ENCODE data around the gene C5orf63.
"Not testable (repeated sequence)": the region's sequence is repeated elsewhere in the genome, so short reads cannot be mapped to it uniquely, and the experiment has no call there.

Gene C5orf63

DNA sequence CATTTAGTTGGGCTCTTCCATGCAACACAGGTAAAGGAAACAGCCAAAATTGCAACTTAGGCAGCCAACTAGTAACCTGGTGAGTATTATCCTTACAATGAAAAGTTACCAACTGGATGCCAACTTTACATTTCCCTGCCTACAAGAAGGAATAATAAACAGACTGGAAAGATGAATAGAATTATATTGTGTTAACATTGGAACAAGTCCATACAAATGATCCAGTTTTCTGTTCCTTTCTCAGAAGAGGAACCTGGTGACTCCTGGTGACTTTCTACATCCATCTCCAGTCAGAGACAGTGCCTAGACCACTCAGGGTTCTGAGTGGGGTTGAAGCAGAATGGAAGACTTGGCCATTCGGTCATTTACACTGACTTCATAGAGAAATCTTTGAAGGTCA, 63.5 kb downstream of the C5orf63 start:
- Histone ChIP-seq H3K4me3 (ENCODE audit: low read depth, low read length) (no peak overlapping the region), H3K4me1 (no peaks in the 10 kb centered on the region), H3K36me3 (no peaks in the 10 kb centered on the region), H3K27me3 (no peaks in the 10 kb centered on the region), H3K9me3 (no peaks in the 10 kb centered on the region)
- DNase-seq: no peak
- no peak for TF ChIP-seq CTCF (IDR thresholded peaks at IDR 0.05; ENCODE audit: low read depth, low read length)

GRCh38 chr5:127008300-127008975, 64.9 kb downstream of the C5orf63 start:
- Histone ChIP-seq H3K9me3 (no peaks in the 10 kb centered on the region), H3K4me3 (ENCODE audit: low read depth, low read length) (no peak overlapping the region), H3K27me3 (no peaks in the 10 kb centered on the region), H3K36me3 (no peaks in the 10 kb centered on the region), H3K4me1 (no peaks in the 10 kb centered on the region)
- no peak for TF ChIP-seq CTCF (IDR thresholded peaks at IDR 0.05; ENCODE audit: low read depth, low read length)
- no peak for DNase-seq

DNA sequence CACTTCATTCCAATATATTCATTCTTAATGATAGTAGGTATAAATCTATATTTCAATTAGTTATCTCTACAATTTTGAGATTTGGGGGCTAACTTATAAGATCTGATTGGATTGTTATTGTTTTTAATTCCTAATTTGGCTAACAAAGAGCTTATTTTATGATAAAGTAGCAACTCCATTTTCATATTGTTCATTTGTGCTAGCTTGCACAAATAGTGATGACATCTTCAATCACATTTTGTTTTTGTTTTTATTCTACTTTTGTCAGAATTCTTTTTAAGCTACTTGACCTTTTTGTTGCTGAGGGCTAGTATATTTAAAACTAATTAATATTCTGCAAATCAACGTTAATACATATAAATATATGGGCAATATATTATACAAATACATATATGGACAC, 65.8 kb downstream of the C5orf63 start:
- no peak for DNase-seq
- Histone ChIP-seq H3K4me1 (peaks cover under 1% of the 10 kb centered on the region; the same call in 1 of the 2 replicates), H3K36me3 (no peaks in the 10 kb centered on the region), H3K27me3 (no peaks in the 10 kb centered on the region), H3K9me3 (no peaks in the 10 kb centered on the region), H3K4me3 (ENCODE audit: low read depth, low read length) (no peak overlapping the region)
- TF ChIP-seq CTCF (IDR thresholded peaks at IDR 0.05; ENCODE audit: low read depth, low read length): no peak

DNA sequence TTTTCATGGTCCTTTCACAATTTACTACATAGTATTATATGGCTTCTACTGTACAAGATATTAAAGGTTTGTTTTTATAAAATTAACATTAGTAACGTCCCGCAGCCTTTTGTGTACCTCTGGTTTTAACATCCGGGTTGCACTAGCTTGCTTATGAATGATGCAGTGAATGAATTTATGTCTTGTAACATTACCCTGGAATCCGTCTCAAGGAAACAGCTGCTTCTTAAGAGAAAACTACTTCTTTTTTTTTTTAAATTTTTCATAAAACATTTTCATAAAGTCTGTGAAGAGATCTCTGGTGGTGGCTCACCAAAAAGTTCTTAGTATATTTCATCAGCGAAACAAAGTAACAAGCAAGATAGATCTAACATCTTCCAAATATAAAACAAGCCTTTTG, 66.6 kb downstream of the C5orf63 start:
- Histone ChIP-seq H3K36me3 (no peaks in the 10 kb centered on the region), H3K27me3 (no peaks in the 10 kb centered on the region), H3K4me3 (ENCODE audit: low read depth, low read length) (no peak overlapping the region), H3K9me3 (no peaks in the 10 kb centered on the region), H3K4me1 (peaks cover 8% of the 10 kb centered on the region)
- DNase-seq: no peak
- no peak for TF ChIP-seq CTCF (IDR thresholded peaks at IDR 0.05; ENCODE audit: low read depth, low read length)

DNA sequence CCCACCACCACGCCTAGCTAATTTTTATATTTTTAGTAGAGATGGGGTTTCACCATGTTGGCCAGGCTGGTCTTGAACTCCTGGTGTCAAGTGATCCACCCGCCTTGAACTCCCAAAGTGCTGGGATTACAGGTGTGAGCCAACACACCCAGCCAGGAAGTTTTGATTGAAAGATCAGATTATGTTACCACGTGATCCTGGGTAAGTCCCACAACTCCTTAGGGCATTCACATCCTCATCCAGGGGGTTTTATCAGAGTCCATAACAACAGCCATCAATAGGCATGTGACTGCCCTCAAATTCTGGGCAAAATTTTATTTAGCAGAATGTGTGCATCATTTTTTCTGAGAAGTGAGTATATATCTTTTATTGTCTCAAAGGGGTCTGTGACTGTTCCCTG, 68.0 kb downstream of the C5orf63 start:
- H3K4me3 ChIP-seq (ENCODE audit: low read depth, low read length); H3K27me3 ChIP-seq; H3K36me3 ChIP-seq; H3K9me3 ChIP-seq; DNase-seq: not testable (repeated sequence)
- peaks cover 13% of the 10 kb centered on the region for H3K4me1 ChIP-seq

GRCh38 chr5:127004721-127005120, 68.6 kb downstream of the C5orf63 start:
- Histone ChIP-seq H3K27me3 (no peaks in the 10 kb centered on the region), H3K4me3 (ENCODE audit: low read depth, low read length) (no peak overlapping the region), H3K36me3 (no peaks in the 10 kb centered on the region), H3K4me1 (peaks cover 16% of the 10 kb centered on the region), H3K9me3 (no peaks in the 10 kb centered on the region)
- no peak for DNase-seq
- TF ChIP-seq CTCF (IDR thresholded peaks at IDR 0.05; ENCODE audit: low read depth, low read length): no peak
